Progenitor cell of endocrine pancreas (in vitro differentiated cells): Measurements from ENCODE around the gene RAB3IL1. TPM values are rescaled to one million over a fixed set of nuclear protein-coding genes. Genes with fewer than 3 reads are reported as not detected.

Experiments used
- DNase-seq: peaks from one replicate; pipeline ENCODE4 v3.0.0; 2021; ENCODE audit warnings: low spot score; ENCODE audit not compliant: unreplicated experiment
- H3K27ac Mint-ChIP-seq: 2 replicates; pipeline ENCODE4 v1.8.0; 2021; ENCODE audit warnings: mild to moderate bottlenecking, moderate library complexity, mixed read lengths
- H3K27me3 Mint-ChIP-seq: 2 replicates; pipeline ENCODE4 v1.8.0; 2021; ENCODE audit warnings: mixed read lengths
- H3K36me3 Mint-ChIP-seq: 2 replicates; pipeline ENCODE4 v1.8.0; 2022; ENCODE audit warnings: mixed read lengths; ENCODE audit not compliant: insufficient read depth
- H3K4me1 Mint-ChIP-seq: 2 replicates; pipeline ENCODE4 v1.8.0; 2021; ENCODE audit warnings: low read depth, mixed read lengths
- H3K4me3 Mint-ChIP-seq: 2 replicates; pipeline ENCODE4 v1.8.0; 2021; ENCODE audit warnings: low read depth, mild to moderate bottlenecking, moderate library complexity, mixed read lengths
- H3K9me3 Mint-ChIP-seq: 2 replicates; pipeline ENCODE4 v1.8.0; 2021; ENCODE audit warnings: low read depth, mixed read lengths
- total RNA-seq: library from RNA; stranded (reverse); gene quantifications from 2 replicates; pipeline ENCODE4 v1.2.1, GENCODE V29; 2021
- TF ChIP-seq, protein P1 (sequence below): fragments of 200-600 bp; sonication (generic); IDR thresholded peaks from one replicate; pipeline ENCODE4 v1.5.0; 2021; ENCODE audit warnings: antibody characterized with exemption, mild to moderate bottlenecking; ENCODE audit not compliant: unreplicated experiment

Gene RAB3IL1
- total RNA-seq, 1 donor from 2014 or later, result 0.53 TPM

DNA sequence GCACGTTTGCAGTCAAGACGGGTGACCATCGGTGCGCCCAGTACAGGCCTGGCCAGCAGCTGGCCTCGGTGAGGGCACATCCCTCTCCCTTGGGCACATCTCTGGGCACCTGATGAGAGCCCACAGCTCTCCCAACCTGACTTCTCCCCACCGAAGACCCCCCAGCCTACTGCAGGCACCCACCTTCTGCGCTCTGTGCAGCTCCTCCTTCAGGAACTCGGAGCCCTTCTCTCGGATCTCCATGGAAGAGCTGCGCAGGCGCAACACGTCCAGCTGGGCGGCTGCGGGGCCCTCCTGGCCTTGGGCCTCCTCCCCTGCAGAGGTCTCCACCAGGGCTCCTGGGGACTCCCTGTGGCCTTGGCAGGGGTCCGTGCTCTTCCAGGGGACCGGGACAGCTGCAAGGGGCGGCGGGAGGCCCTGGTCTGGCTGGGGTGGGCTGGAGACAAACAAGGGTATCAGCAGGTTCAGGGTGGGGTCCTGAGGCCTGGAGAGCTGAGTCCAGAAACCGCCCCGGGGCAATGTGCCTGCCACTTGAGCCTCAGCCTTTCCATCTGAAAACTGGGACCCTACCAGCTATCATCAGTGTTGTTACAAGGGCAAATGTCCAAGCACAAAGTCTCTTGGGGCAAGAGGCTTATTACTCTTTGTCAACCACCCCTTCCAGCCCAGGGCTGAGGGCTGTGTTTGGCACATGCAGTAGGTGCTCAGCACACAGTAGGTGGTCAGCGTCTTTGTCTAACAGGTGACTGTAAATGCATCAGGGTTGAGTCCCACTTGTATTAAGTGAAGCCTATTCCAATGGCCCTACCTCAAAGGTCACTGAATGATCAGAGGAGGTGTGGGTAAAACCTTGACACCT lies 9.3 kb downstream of the RAB3IL1 start:
- Mint-ChIP-seq H3K9me3 (no peaks in the 10 kb centered on the region), H3K27me3 (peaks cover 16% of the 10 kb centered on the region), H3K4me3 (no peak overlapping the region), H3K36me3 (no peaks in the 10 kb centered on the region), H3K4me1 (peaks cover 1% of the 10 kb centered on the region), H3K27ac (no peak overlapping the region)
- no peak for DNase-seq
- TF ChIP-seq, protein P1, sequence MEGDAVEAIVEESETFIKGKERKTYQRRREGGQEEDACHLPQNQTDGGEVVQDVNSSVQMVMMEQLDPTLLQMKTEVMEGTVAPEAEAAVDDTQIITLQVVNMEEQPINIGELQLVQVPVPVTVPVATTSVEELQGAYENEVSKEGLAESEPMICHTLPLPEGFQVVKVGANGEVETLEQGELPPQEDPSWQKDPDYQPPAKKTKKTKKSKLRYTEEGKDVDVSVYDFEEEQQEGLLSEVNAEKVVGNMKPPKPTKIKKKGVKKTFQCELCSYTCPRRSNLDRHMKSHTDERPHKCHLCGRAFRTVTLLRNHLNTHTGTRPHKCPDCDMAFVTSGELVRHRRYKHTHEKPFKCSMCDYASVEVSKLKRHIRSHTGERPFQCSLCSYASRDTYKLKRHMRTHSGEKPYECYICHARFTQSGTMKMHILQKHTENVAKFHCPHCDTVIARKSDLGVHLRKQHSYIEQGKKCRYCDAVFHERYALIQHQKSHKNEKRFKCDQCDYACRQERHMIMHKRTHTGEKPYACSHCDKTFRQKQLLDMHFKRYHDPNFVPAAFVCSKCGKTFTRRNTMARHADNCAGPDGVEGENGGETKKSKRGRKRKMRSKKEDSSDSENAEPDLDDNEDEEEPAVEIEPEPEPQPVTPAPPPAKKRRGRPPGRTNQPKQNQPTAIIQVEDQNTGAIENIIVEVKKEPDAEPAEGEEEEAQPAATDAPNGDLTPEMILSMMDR, result no peak

DNA sequence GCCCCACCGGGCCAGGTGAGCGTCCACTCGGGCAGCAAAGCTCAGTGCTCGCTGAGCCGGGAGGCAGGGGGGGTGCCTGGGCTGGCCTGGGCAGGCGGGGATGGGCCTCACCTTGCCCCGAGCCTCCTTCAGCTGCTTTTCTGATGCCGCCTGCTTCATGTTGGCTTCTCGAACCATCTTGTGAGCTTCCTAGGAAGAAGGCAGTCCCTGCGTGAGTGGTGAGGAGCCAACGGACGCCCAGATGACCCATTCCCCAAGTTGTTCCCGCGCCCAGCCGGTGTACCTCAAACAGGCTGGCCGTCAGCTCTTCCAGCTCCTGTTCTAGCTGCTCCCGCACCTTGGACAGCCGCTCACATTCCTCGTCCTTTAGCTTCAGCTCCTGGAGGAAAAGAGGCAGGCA lies 10.1 kb downstream of the RAB3IL1 start:
- TF ChIP-seq, protein P1, result no peak
- H3K36me3 Mint-ChIP-seq, result no peaks in the 10 kb centered on the region
- no peak overlapping the region for H3K4me3 Mint-ChIP-seq
- peaks cover 1% of the 10 kb centered on the region for H3K4me1 Mint-ChIP-seq
- no peak for DNase-seq
- H3K9me3 Mint-ChIP-seq, result no peaks in the 10 kb centered on the region
- peaks cover 16% of the 10 kb centered on the region for H3K27me3 Mint-ChIP-seq
- no peak overlapping the region for H3K27ac Mint-ChIP-seq

DNA sequence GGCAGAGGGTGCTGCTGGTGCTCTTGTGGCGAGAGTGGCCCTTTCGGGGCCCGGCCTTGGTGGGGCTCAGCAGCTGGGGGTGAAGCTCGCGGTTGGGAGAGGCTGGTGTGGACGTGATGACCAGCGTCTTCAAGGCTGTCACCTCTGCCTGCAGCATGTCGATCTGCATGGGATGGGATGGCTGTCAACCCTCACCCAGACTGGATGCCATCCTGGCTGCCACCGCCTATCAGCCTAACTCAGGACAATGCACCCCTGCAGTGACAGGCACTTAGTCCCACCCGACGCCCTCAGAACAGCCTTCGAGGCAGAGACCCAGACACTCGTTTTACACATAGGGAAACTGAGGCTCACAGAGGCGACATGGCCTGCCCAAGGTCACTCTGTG lies 10.8 kb downstream of the RAB3IL1 start:
- no peaks in the 10 kb centered on the region for H3K36me3 Mint-ChIP-seq
- no peak overlapping the region for H3K4me3 Mint-ChIP-seq
- peaks cover 1% of the 10 kb centered on the region for H3K4me1 Mint-ChIP-seq
- no peak for DNase-seq
- H3K9me3 Mint-ChIP-seq, result no peaks in the 10 kb centered on the region
- TF ChIP-seq, protein P1, result no peak
- H3K27ac Mint-ChIP-seq, result no peak overlapping the region
- peaks cover 12% of the 10 kb centered on the region for H3K27me3 Mint-ChIP-seq

DNA sequence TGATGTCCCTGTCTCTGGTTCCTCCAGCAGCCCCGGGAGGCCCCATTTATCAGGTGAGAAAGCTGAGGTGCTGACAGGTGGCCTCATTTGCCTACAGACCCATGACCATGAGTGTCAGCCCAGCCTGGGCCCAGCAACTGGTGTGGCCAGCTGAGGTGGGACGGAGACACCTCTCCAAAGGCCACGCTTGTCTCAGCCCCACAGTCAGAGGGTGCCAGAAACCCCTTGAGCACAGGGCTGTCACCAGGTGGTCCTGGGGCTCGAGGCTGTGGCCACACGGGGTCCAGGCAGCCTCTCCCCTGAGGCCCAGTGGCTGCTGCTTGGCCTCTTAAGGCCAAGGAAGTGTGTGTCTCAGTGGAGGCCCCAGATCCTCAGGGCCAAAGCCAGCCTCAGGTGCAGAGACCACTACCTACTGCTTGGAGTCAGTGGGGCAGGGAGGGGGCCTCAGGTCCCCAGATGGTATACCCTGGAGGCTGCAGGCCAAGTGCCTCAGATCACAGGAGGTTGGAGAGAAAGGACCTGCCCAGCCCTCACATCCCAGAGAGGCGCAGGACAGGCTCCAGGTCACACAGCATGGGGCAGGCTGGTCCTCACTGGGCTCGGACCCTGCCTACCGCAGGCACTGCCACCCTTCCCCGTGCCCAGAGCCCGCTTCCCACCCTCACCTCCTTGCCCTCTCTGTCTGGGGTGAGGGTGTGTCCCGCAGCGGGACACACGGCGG lies 11.4 kb downstream of the RAB3IL1 start:
- no peak overlapping the region for H3K4me3 Mint-ChIP-seq
- H3K36me3 Mint-ChIP-seq, result no peaks in the 10 kb centered on the region
- H3K9me3 Mint-ChIP-seq, result no peaks in the 10 kb centered on the region
- peaks cover 10% of the 10 kb centered on the region for H3K27me3 Mint-ChIP-seq
- DNase-seq, result no peak
- peaks cover 1% of the 10 kb centered on the region for H3K4me1 Mint-ChIP-seq
- TF ChIP-seq, protein P1, result no peak
- no peak overlapping the region for H3K27ac Mint-ChIP-seq

DNA sequence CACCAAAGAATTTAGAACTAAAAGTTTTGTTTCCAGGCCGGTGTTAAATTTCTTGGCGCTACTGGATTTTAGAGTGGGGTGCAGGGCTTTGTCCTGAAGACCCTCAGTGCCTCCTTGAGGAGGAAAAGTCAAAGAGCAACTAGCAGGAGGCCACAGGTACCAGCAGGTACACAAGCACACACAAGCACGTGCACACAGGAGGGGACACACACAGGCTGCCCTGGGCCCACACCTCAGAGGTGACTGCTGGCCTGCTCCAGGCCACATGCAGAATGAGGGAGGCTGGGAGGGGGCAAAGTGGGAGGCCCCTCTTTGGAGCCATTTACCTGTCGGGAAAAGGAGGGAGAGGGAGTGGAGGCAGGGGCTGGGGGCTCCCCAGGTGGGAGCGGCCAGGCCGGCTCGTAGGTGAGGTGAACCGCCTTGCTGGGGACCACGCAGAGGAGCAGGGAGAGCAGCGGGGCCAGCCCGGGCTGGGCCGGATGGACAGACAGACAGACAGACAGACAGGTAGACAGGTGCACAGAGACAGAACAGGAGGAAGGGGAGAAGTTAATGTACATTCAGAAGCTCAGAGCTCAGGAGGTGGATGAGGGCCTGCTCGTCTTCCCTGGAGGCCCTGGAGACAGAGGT lies 12.2 kb downstream of the RAB3IL1 start:
- H3K36me3 Mint-ChIP-seq, result no peaks in the 10 kb centered on the region
- H3K4me1 Mint-ChIP-seq, result peaks cover 1% of the 10 kb centered on the region
- no peak overlapping the region for H3K27ac Mint-ChIP-seq
- H3K27me3 Mint-ChIP-seq, result peaks cover 10% of the 10 kb centered on the region
- H3K9me3 Mint-ChIP-seq, result no peaks in the 10 kb centered on the region
- no peak for DNase-seq
- TF ChIP-seq, protein P1, result no peak
- H3K4me3 Mint-ChIP-seq, result no peak overlapping the region
